DND-41 (cell line): ENCODE data around the gene KDM1A.

Experiments used
- ATAC-seq: fragments of 200-7000 bp; cut with Tn5 transposase; 3 replicates; pipeline ENCODE4 v1.9.1; 2021; ENCODE audit warnings: low read depth; ENCODE audit not compliant: insufficient read depth
- DNase-seq: peaks from one replicate; pipeline ENCODE4 v3.0.0-alpha.2; 2020
- H2AFZ ChIP-seq: 2 replicates; pipeline ENCODE4 v1.6.0; 2012; ENCODE audit warnings: low read depth, low read length
- H3K27ac ChIP-seq: 2 replicates; pipeline ENCODE4 v1.5.1; 2012; ENCODE audit warnings: low read length, inconsistent platforms
- H3K27me3 ChIP-seq: fragments of 200-600 bp; sonication (generic); 2 replicates; pipeline ENCODE4 v1.6.0; 2012; ENCODE audit warnings: low read length, mild to moderate bottlenecking, inconsistent platforms; ENCODE audit not compliant: insufficient read depth, poor library complexity
- H3K36me3 ChIP-seq: 2 replicates; pipeline ENCODE4 v1.5.1; 2012; ENCODE audit warnings: low read length, inconsistent platforms; ENCODE audit not compliant: insufficient read depth
- H3K4me1 ChIP-seq: 2 replicates; pipeline ENCODE4 v1.5.1; 2012; ENCODE audit warnings: mild to moderate bottlenecking, low read length; ENCODE audit not compliant: insufficient read depth
- H3K4me2 ChIP-seq: 2 replicates; pipeline ENCODE4 v1.6.0; 2012; ENCODE audit warnings: mild to moderate bottlenecking, moderate library complexity, low read length, inconsistent platforms; ENCODE audit not compliant: insufficient read depth
- H3K4me3 ChIP-seq, 2 experiments: fragments of 200-600 bp in 1 of 2; shearing (Covaris generic) in 1 of 2; 2 replicates each; pipeline ENCODE4 v1.5.1; 2012 to 2016; ENCODE audit warnings: inconsistent platforms in 2 of 2, low read length in 2 of 2, mild to moderate bottlenecking in 2 of 2, low read depth in 1 of 2, moderate library complexity in 1 of 2
- H3K79me2 ChIP-seq: 2 replicates; pipeline ENCODE4 v1.6.0; 2012; ENCODE audit warnings: low read length, inconsistent platforms; ENCODE audit not compliant: insufficient read depth
- H3K9ac ChIP-seq: 2 replicates; pipeline ENCODE4 v1.6.0; 2012; ENCODE audit warnings: low read depth, mild to moderate bottlenecking, inconsistent platforms, low read length, moderate library complexity
- H3K9me3 ChIP-seq: 2 replicates; pipeline ENCODE4 v1.5.1; 2012; ENCODE audit warnings: low read length, moderate library complexity, mild to moderate bottlenecking, inconsistent platforms; ENCODE audit not compliant: insufficient read depth, severe bottlenecking
- H4K20me1 ChIP-seq: 2 replicates; pipeline ENCODE4 v1.6.0; 2012; ENCODE audit warnings: low read length; ENCODE audit not compliant: insufficient read depth
- CTCF ChIP-seq: IDR thresholded peaks from 2 replicates; pipeline ENCODE4 v1.5.1; 2012; ENCODE audit warnings: borderline replicate concordance, low read length, moderate library complexity, mild to moderate bottlenecking; ENCODE audit not compliant: poor library complexity, severe bottlenecking; ENCODE audit errors: extremely low read depth
- EZH2 ChIP-seq: IDR thresholded peaks from 3 replicates; pipeline ENCODE4 v1.6.1; 2012; ENCODE audit warnings: borderline replicate concordance, low read depth, mild to moderate bottlenecking, moderate library complexity, low read length, inconsistent platforms; ENCODE audit not compliant: severe bottlenecking

KDM1A gene

GRCh38 chr1:23116216-23116836, 97.1 kb downstream of the KDM1A start:
- Histone ChIP-seq H4K20me1 (peaks cover 50% of the 10 kb centered on the region), H3K4me3 (no peak overlapping the region), H3K36me3 (no peaks in the 10 kb centered on the region), H3K27me3 (no peaks in the 10 kb centered on the region), H3K79me2 (peaks cover 73% of the 10 kb centered on the region), H3K4me1 (peaks cover 15% of the 10 kb centered on the region), H2AFZ (no peak overlapping the region), H3K27ac (no peak overlapping the region), H3K9ac (no peak overlapping the region), H3K9me3 (no peaks in the 10 kb centered on the region), H3K4me2 (no peak overlapping the region)
- no peak for ATAC-seq
- no peak for DNase-seq
- TF ChIP-seq EZH2 = no peak
- no peak for TF ChIP-seq CTCF

GRCh38 chr1:23116921-23117699, 97.8 kb downstream of the KDM1A start:
- Histone ChIP-seq H4K20me1 (peaks cover 47% of the 10 kb centered on the region), H3K4me1 (peaks cover 15% of the 10 kb centered on the region), H3K36me3 (no peaks in the 10 kb centered on the region), H3K79me2 (peaks cover 70% of the 10 kb centered on the region), H3K27ac (no peak overlapping the region), H3K27me3 (no peaks in the 10 kb centered on the region), H3K9me3 (no peaks in the 10 kb centered on the region), H3K4me3 (no peak overlapping the region), H2AFZ (no peak overlapping the region), H3K4me2 (no peak overlapping the region), H3K9ac (no peak overlapping the region)
- DNase-seq (no peak), ATAC-seq (no peak)
- TF ChIP-seq CTCF (no peak), EZH2 (no peak)

GRCh38 chr1:23118407-23118806, 99.1 kb downstream of the KDM1A start:
- no peak overlapping the region for H3K9ac ChIP-seq
- no peaks in the 10 kb centered on the region for H3K9me3 ChIP-seq
- H3K27me3 ChIP-seq = no peaks in the 10 kb centered on the region
- H3K36me3 ChIP-seq = no peaks in the 10 kb centered on the region
- peaks cover 67% of the 10 kb centered on the region for H3K79me2 ChIP-seq
- DNase-seq = no peak
- TF ChIP-seq CTCF (no peak), EZH2 (no peak)
- H3K4me2 ChIP-seq = no peak overlapping the region
- peaks cover 15% of the 10 kb centered on the region for H3K4me1 ChIP-seq
- no peak overlapping the region for H2AFZ ChIP-seq
- H3K4me3 ChIP-seq = no peak overlapping the region
- ATAC-seq = no peak
- H3K27ac ChIP-seq = no peak overlapping the region
- H4K20me1 ChIP-seq = peaks cover 44% of the 10 kb centered on the region
